Nephron (organoid): Measurements from ENCODE around the gene PRXL2A.

Experiments used
- H3K27ac Mint-ChIP-seq, 3 experiments: 2 replicates each; pipeline ENCODE4 v1.8.0; 2020; ENCODE audit warnings: mixed read lengths in 3 of 3, mild to moderate bottlenecking in 2 of 3, moderate library complexity in 1 of 3
- H3K27me3 Mint-ChIP-seq: 2 replicates; pipeline ENCODE4 v1.8.0; 2021; ENCODE audit warnings: low read depth, mild to moderate bottlenecking, moderate library complexity, mixed read lengths
- H3K36me3 Mint-ChIP-seq: 2 replicates; pipeline ENCODE4 v1.8.0; 2020; ENCODE audit warnings: low read depth, mixed read lengths
- H3K4me1 Mint-ChIP-seq: 2 replicates; pipeline ENCODE4 v1.8.0; 2020; ENCODE audit warnings: mixed read lengths
- H3K4me3 Mint-ChIP-seq, 3 experiments: 2 replicates each; pipeline ENCODE4 v1.8.0; 2020; ENCODE audit warnings: mild to moderate bottlenecking in 3 of 3, mixed read lengths in 3 of 3, moderate library complexity in 2 of 3
- H3K9me3 Mint-ChIP-seq: 2 replicates; pipeline ENCODE4 v1.8.0; 2020; ENCODE audit warnings: mixed read lengths
- TF ChIP-seq, protein P1 (sequence below), 3 experiments: fragments of 200-600 bp; sonication (generic); IDR thresholded peaks; one replicate each; pipeline ENCODE4 v1.5.0; 2021; ENCODE audit warnings: antibody characterized with exemption in 3 of 3; ENCODE audit not compliant: unreplicated experiment in 3 of 3

PRXL2A gene

GRCh38 chr10:80444124-80444523 lies 35.8 kb downstream of the PRXL2A start:
- peaks cover 32% of the 10 kb centered on the region for H3K4me1 Mint-ChIP-seq
- peak overlapping the region; percentile 20 to 38 (median 23) for H3K27ac Mint-ChIP-seq
- no peaks in the 10 kb centered on the region for H3K9me3 Mint-ChIP-seq
- TF ChIP-seq, protein P1, sequence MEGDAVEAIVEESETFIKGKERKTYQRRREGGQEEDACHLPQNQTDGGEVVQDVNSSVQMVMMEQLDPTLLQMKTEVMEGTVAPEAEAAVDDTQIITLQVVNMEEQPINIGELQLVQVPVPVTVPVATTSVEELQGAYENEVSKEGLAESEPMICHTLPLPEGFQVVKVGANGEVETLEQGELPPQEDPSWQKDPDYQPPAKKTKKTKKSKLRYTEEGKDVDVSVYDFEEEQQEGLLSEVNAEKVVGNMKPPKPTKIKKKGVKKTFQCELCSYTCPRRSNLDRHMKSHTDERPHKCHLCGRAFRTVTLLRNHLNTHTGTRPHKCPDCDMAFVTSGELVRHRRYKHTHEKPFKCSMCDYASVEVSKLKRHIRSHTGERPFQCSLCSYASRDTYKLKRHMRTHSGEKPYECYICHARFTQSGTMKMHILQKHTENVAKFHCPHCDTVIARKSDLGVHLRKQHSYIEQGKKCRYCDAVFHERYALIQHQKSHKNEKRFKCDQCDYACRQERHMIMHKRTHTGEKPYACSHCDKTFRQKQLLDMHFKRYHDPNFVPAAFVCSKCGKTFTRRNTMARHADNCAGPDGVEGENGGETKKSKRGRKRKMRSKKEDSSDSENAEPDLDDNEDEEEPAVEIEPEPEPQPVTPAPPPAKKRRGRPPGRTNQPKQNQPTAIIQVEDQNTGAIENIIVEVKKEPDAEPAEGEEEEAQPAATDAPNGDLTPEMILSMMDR (IDR thresholded peaks at IDR 0.05; ENCODE audit: unreplicated experiment in 3 of 3), result no peak
- H3K36me3 Mint-ChIP-seq, result no peaks in the 10 kb centered on the region
- H3K27me3 Mint-ChIP-seq, result peaks cover 5% of the 10 kb centered on the region
- no peak overlapping the region for H3K4me3 Mint-ChIP-seq

- Mint-ChIP-seq H3K36me3 (no peaks in the 10 kb centered on the region), H3K27ac (peak overlapping the region; percentile 20 to 38 (median 23)), H3K9me3 (no peaks in the 10 kb centered on the region), H3K27me3 (peaks cover 5% of the 10 kb centered on the region), H3K4me1 (peaks cover 32% of the 10 kb centered on the region), H3K4me3 (no peak overlapping the region)
- TF ChIP-seq, protein P1 (IDR thresholded peaks at IDR 0.05; ENCODE audit: unreplicated experiment in 3 of 3), result peak; percentile 46 to 59 (median 51)
Measured at GRCh38 chr10:80444646-80445319, 36.4 kb downstream of the PRXL2A start.

DNA sequence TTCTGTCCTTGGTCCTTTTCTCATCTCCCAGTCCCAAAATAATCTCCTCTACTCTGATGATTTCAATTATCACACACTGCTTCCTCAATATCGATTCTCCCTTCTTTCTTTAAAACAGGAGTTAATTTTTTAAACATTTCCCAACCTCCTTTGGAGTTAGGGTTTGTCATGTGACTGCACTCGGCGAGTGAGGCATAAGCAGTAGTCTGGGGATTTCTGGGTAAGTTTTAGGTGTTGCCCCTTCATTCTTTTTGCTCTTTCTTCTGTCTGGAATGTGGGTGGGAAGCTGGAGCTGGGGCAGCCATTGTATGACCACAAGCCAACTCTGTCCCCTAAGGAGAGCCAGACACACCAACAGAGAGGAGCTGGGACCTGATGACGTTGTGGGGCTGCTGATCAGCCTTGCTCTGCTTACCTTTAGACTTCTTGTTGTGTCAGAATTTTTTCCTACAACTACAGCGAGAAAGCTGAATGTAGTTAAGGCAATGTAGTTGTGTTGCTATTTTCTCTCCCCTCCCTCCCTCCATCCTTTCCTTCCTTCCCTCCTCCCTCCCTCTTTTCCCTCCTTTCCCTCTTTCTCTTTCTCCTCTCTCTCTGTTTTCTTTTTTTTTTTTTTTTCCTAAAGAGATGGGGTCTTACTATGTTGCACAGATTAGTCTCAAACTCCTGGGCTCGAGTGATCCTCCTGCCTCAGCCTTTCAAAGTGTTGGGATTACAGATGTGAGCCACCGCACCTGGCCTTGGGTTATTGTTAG lies 39.3 kb downstream of the PRXL2A start:
- Mint-ChIP-seq H3K27ac (no peak overlapping the region), H3K4me1 (peaks cover 32% of the 10 kb centered on the region), H3K9me3 (no peaks in the 10 kb centered on the region), H3K36me3 (no peaks in the 10 kb centered on the region), H3K4me3 (no peak overlapping the region), H3K27me3 (peaks cover 5% of the 10 kb centered on the region)
- TF ChIP-seq, protein P1 (IDR thresholded peaks at IDR 0.05; ENCODE audit: unreplicated experiment in 3 of 3), result no peak

DNA sequence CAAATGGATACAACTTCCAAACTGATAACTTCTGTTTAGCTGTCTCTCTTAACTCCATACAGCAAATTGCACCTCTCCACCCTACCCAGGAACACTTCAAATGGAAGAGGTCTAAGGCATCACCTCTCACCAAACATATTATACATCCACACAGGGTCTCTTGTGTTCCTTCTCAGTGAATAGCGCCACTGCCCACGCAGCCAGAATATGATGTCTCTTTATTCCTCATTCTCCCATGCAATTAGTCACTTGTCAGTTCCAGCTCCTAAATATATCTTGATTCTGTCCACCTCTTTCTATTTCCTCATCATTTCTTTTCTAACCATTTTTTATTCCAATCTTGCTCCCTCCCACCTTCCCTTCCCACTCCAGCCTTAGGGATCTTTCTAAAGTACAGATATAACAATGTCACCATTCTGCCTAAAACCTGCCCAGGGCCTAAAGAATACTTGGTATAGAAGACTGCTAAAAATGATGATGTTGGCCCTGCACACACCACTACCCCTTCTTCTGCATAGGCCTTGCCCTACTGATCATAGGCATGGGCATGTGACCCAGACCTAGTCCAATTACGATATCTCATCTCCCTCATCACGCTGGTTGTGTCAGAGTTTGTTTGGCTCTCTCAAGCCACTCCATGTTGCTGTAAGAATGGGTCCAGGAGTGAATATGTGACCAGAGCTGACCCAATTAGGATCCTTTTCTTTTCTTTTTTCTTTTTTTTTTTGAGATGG lies 40.0 kb downstream of the PRXL2A start:
- peaks cover 35% of the 10 kb centered on the region for H3K4me1 Mint-ChIP-seq
- H3K4me3 Mint-ChIP-seq, result no peak overlapping the region
- no peak overlapping the region for H3K27ac Mint-ChIP-seq
- TF ChIP-seq, protein P1 (IDR thresholded peaks at IDR 0.05; ENCODE audit: unreplicated experiment in 3 of 3), result no peak
- H3K36me3 Mint-ChIP-seq, result no peaks in the 10 kb centered on the region
- no peaks in the 10 kb centered on the region for H3K9me3 Mint-ChIP-seq
- peaks cover 5% of the 10 kb centered on the region for H3K27me3 Mint-ChIP-seq

- Mint-ChIP-seq H3K36me3 (no peaks in the 10 kb centered on the region), H3K9me3 (no peaks in the 10 kb centered on the region), H3K4me3 (no peak overlapping the region), H3K4me1 (peaks cover 29% of the 10 kb centered on the region), H3K27me3 (peaks cover 5% of the 10 kb centered on the region), H3K27ac (no peak overlapping the region)
- TF ChIP-seq, protein P1 (IDR thresholded peaks at IDR 0.05; ENCODE audit: unreplicated experiment in 3 of 3), result no peak
Measured at GRCh38 chr10:80449520-80449919, 41.2 kb downstream of the PRXL2A start.
